ENCODE measurements around the gene CCNY. TPM values are rescaled to one million over a fixed set of nuclear protein-coding genes. Genes with fewer than 3 reads are reported as not detected.

Gene CCNY
- total RNA-seq, 1 experiment from 2014 or later, result 62.2 TPM

DNA sequence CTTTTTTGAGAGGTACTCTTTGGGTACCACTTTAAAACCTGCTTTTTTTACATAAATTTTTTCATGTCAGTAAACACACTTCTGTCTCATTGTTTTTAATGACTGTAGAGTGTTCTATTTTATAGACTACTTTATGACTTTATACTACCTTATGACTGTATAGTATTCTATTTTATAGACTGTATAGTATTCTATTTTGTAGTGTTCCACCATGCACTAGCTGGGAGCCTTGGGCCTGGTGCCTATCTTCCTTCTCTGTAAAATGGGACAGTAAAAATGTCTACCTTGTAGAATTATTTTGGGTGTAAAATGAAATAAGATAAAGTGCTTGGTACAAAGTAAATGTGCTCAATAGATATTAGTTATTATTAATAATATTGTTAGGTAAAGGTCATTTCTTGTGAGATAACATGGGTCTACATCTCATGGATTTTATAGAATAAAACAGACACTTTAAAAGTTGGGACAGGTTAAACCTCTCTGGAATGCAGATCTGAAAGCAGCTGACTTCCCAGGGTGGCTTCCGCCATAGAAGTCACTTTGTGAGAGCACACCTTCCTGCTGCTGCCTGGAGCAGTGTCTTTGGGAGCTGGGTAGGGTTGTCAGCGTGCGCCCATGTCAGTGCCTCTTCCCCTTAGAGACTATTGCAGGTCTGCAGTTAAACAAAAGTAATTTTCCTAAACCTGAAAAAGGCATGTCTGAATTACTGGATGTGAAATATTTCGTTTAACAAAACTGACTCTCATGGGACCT, 31.0 kb downstream of the CCNY start:
- H3K9ac ChIP-seq (ENCODE audit: low read length), result no peak overlapping the region
- no peaks in the 10 kb centered on the region for H3K9me3 ChIP-seq (ENCODE audit: control insufficient read depth in 1 of 2, insufficient read depth in 1 of 2, low read depth in 1 of 2, low read length in 2 of 2)
- intact Hi-C loops (cut with micrococcal nuclease), result no loop called here
- H2AFZ ChIP-seq (ENCODE audit: low read depth, low read length, poor library complexity, severe bottlenecking), result no peak overlapping the region
- H3K4me2 ChIP-seq (ENCODE audit: low read length), result no peak overlapping the region
- RAD21 ChIA-PET (ENCODE audit: low non-redundant PET in 1 of 2, low total read pairs in 2 of 2, uncharacterized antibody in 2 of 2, unreplicated experiment in 2 of 2), result no interaction called here
- H3K4me1 ChIP-seq (ENCODE audit: control insufficient read depth in 1 of 2, insufficient read depth in 2 of 2, low read length in 2 of 2), result no peaks in the 10 kb centered on the region; a peak in 1 of 4 replicates
- H3K27me3 ChIP-seq (ENCODE audit: insufficient read depth, low read length), result no peaks in the 10 kb centered on the region
- ATAC-seq, result no peak
- H3K9me2 ChIP-seq (ENCODE audit: insufficient read depth), result no peaks in the 10 kb centered on the region
- H4K20me1 ChIP-seq (ENCODE audit: insufficient read depth), result peaks cover 9% of the 10 kb centered on the region; the same call in 1 of the 2 replicates
- no TSS peak for BruUV-seq (replicated peaks)
- CTCF ChIA-PET, result no interaction called here
- no peaks in the 10 kb centered on the region for H3K36me3 ChIP-seq (ENCODE audit: control insufficient read depth in 1 of 2, insufficient read depth in 2 of 2, low read length in 2 of 2)
- no peak overlapping the region for H3K27ac ChIP-seq (ENCODE audit: low read depth, low read length)
- no peak overlapping the region for H3K4me3 ChIP-seq (replicated peaks in 1 of 2; ENCODE audit: low read depth in 1 of 2, low read length in 2 of 2)
- no peak for DNase-seq (ENCODE audit: low read depth, low spot score)
- TF ChIP-seq ELF1 (IDR thresholded peaks at IDR 0.05; ENCODE audit: borderline replicate concordance, low read depth), result no peak
- TF ChIP-seq POLR2A (IDR thresholded peaks at IDR 0.05; ENCODE audit: borderline replicate concordance, extremely low read depth, insufficient read depth, insufficient read length), result no peak
- TF ChIP-seq YY1 (IDR thresholded peaks at IDR 0.05; ENCODE audit: extremely low read depth, insufficient replicate concordance, low read depth, low read length), result no peak
- TF ChIP-seq SP1 (IDR thresholded peaks at IDR 0.05; ENCODE audit: low read depth), result no peak
- no peak for TF ChIP-seq RAD21 (IDR thresholded peaks at IDR 0.05; ENCODE audit: low read depth)
- TF ChIP-seq TCF7L2 (IDR thresholded peaks at IDR 0.05; ENCODE audit: borderline replicate concordance, extremely low read depth, insufficient read depth, insufficient read length), result no peak
- no peak for TF ChIP-seq CBX3 (IDR thresholded peaks at IDR 0.05; ENCODE audit: low read depth)
- TF ChIP-seq, protein P1, sequence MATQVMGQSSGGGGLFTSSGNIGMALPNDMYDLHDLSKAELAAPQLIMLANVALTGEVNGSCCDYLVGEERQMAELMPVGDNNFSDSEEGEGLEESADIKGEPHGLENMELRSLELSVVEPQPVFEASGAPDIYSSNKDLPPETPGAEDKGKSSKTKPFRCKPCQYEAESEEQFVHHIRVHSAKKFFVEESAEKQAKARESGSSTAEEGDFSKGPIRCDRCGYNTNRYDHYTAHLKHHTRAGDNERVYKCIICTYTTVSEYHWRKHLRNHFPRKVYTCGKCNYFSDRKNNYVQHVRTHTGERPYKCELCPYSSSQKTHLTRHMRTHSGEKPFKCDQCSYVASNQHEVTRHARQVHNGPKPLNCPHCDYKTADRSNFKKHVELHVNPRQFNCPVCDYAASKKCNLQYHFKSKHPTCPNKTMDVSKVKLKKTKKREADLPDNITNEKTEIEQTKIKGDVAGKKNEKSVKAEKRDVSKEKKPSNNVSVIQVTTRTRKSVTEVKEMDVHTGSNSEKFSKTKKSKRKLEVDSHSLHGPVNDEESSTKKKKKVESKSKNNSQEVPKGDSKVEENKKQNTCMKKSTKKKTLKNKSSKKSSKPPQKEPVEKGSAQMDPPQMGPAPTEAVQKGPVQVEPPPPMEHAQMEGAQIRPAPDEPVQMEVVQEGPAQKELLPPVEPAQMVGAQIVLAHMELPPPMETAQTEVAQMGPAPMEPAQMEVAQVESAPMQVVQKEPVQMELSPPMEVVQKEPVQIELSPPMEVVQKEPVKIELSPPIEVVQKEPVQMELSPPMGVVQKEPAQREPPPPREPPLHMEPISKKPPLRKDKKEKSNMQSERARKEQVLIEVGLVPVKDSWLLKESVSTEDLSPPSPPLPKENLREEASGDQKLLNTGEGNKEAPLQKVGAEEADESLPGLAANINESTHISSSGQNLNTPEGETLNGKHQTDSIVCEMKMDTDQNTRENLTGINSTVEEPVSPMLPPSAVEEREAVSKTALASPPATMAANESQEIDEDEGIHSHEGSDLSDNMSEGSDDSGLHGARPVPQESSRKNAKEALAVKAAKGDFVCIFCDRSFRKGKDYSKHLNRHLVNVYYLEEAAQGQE (IDR thresholded peaks at IDR 0.05; ENCODE audit: low read depth), result no peak
- TF ChIP-seq, protein P2, sequence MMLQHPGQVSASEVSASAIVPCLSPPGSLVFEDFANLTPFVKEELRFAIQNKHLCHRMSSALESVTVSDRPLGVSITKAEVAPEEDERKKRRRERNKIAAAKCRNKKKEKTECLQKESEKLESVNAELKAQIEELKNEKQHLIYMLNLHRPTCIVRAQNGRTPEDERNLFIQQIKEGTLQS (IDR thresholded peaks at IDR 0.05), result no peak
- no peak for TF ChIP-seq SRF (IDR thresholded peaks at IDR 0.05; ENCODE audit: low read depth)
- TF ChIP-seq, protein P3, sequence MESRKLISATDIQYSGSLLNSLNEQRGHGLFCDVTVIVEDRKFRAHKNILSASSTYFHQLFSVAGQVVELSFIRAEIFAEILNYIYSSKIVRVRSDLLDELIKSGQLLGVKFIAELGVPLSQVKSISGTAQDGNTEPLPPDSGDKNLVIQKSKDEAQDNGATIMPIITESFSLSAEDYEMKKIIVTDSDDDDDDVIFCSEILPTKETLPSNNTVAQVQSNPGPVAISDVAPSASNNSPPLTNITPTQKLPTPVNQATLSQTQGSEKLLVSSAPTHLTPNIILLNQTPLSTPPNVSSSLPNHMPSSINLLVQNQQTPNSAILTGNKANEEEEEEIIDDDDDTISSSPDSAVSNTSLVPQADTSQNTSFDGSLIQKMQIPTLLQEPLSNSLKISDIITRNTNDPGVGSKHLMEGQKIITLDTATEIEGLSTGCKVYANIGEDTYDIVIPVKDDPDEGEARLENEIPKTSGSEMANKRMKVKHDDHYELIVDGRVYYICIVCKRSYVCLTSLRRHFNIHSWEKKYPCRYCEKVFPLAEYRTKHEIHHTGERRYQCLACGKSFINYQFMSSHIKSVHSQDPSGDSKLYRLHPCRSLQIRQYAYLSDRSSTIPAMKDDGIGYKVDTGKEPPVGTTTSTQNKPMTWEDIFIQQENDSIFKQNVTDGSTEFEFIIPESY (IDR thresholded peaks at IDR 0.05; ENCODE audit: extremely low read depth, insufficient replicate concordance, low read length), result no peak
- H3K79me2 ChIP-seq (ENCODE audit: insufficient read depth, low read length), result peaks cover 86% of the 10 kb centered on the region
- POLR2A ChIA-PET, result no interaction called here

Data from HCT116 (cell line).